GM12878 (cell line): ENCODE results near the gene HOXD1. TPM values are rescaled to one million over a fixed set of nuclear protein-coding genes. Genes with fewer than 3 reads are reported as not detected.

Source experiments
- ATAC-seq: fragments of 200-7000 bp; cut with Tn5 transposase; 3 replicates; pipeline ENCODE4 v1.9.1; 2020; ENCODE audit warnings: mild to moderate bottlenecking, moderate library complexity
- BruUV-seq: library from RNA; stranded (reverse); fragments of 400-500 nt; replicated peaks from 2 replicates; lab custom pipeline; 2021; lab: Mats Ljungman, UMichigan
- CTCF ChIA-PET: fragments of 300-600 bp; sonication (Branson Sonifier 250); formaldehyde crosslinking; extraction: SDS; loops from one replicate; lab custom pipeline; 2021; ENCODE audit warnings: inconsistent platforms; lab: Yijun Ruan, JAX
- POLR2A ChIA-PET: fragments of 350-600 bp; formaldehyde crosslinking; extraction: SDS; loops from one replicate; lab custom pipeline; 2021; ENCODE audit warnings: inconsistent platforms; lab: Charles Lee
- RAD21 ChIA-PET: fragments of 300-600 bp; sonication (Branson Sonifier 250); formaldehyde crosslinking; loops from one replicate; lab custom pipeline; 2023; ENCODE audit warnings: antibody characterized with exemption; ENCODE audit not compliant: unreplicated experiment; lab: Charles Lee
- SMC1A ChIA-PET: fragments of 300-600 bp; sonication (Branson Sonifier 250); formaldehyde crosslinking; loops from one replicate; lab custom pipeline; 2023; ENCODE audit not compliant: unreplicated experiment, uncharacterized antibody; lab: Charles Lee
- DNase-seq: peaks from one replicate; pipeline ENCODE4 v3.0.0-alpha.2; 2011; ENCODE audit warnings: low read depth, low spot score
- FAIRE-seq: peaks from 3 replicates; lab custom pipeline; 2011; peaks lifted over from hg19 to GRCh38; lab: Jason Lieb, UNC
- H2AFZ ChIP-seq: 2 replicates; pipeline ENCODE4 v1.6.0; 2011; ENCODE audit warnings: low read depth, low read length, control low read depth; ENCODE audit not compliant: control insufficient read depth
- H3K27ac ChIP-seq: 2 replicates; pipeline ENCODE4 v1.5.1; 2011; ENCODE audit warnings: control low read depth; ENCODE audit not compliant: control insufficient read depth, insufficient read depth
- H3K27me3 ChIP-seq, 2 experiments: replicated peaks in 1 of 2; 2 replicates each; pipeline versions ENCODE4 v1.6.0 to v1.6.1; 2011; ENCODE audit warnings: low read length in 1 of 2; ENCODE audit not compliant: control insufficient read depth in 2 of 2, insufficient read depth in 2 of 2
- H3K36me3 ChIP-seq, 2 experiments: 2 replicates each; pipeline ENCODE4 v1.5.1; 2011; ENCODE audit warnings: low read length in 1 of 2; ENCODE audit not compliant: control insufficient read depth in 2 of 2, insufficient read depth in 2 of 2
- H3K4me1 ChIP-seq: 2 replicates; pipeline ENCODE4 v1.6.1; 2011; ENCODE audit warnings: mild to moderate bottlenecking, low read length, moderate library complexity, mixed read lengths; ENCODE audit not compliant: control insufficient read depth, insufficient read depth
- H3K4me2 ChIP-seq: 2 replicates; pipeline ENCODE4 v1.6.0; 2011; ENCODE audit warnings: control low read depth; ENCODE audit not compliant: control insufficient read depth, insufficient read depth
- H3K4me3 ChIP-seq: fragments of 200-600 bp; sonication (generic); 2 replicates; pipeline ENCODE4 v1.5.1; 2016
- H3K79me2 ChIP-seq: 2 replicates; pipeline ENCODE4 v1.6.0; 2011; ENCODE audit warnings: low read length; ENCODE audit not compliant: control insufficient read depth, insufficient read depth
- H3K9ac ChIP-seq: 2 replicates; pipeline ENCODE4 v1.8.0; 2011; ENCODE audit warnings: low read length, control low read depth, mixed read lengths; ENCODE audit not compliant: control insufficient read depth, insufficient read depth
- H3K9me3 ChIP-seq: replicated peaks from 3 replicates; pipeline ENCODE4 v1.5.1; 2011; ENCODE audit warnings: mild to moderate bottlenecking, low read length; ENCODE audit not compliant: control insufficient read depth, insufficient read depth
- H4K20me1 ChIP-seq: 2 replicates; pipeline ENCODE4 v1.6.0; 2011; ENCODE audit not compliant: control insufficient read depth, insufficient read depth
- BACH1 ChIP-seq: fragments of 450-650 bp; IDR thresholded peaks from 2 replicates; pipeline ENCODE4 v1.6.1; 2017; ENCODE audit warnings: mild to moderate bottlenecking, borderline replicate concordance
- CHD2 ChIP-seq: IDR thresholded peaks from 2 replicates; pipeline ENCODE4 v1.6.1; 2011; ENCODE audit warnings: low read depth, low read length, improper control_type of control experiment, borderline replicate concordance
- CHD4 ChIP-seq: fragments of 200-600 bp; sonication (generic); IDR thresholded peaks from 2 replicates; pipeline ENCODE4 v1.6.1; 2016; ENCODE audit warnings: mild to moderate bottlenecking
- CUX1 ChIP-seq: IDR thresholded peaks from 2 replicates; pipeline ENCODE4 v1.6.1; 2012; ENCODE audit warnings: improper control_type of control experiment, low read depth, low read length; ENCODE audit not compliant: insufficient replicate concordance
- HDAC2 ChIP-seq: fragments of 200-600 bp; sonication (generic); IDR thresholded peaks from 2 replicates; pipeline ENCODE4 v1.6.1; 2017
- IKZF2 ChIP-seq, 2 experiments: fragments of 450-650 bp; IDR thresholded peaks; 2 replicates each; pipeline ENCODE4 v1.6.1; 2017; ENCODE audit warnings: mild to moderate bottlenecking in 2 of 2, moderate library complexity in 2 of 2
- JUNB ChIP-seq: IDR thresholded peaks from 2 replicates; pipeline ENCODE4 v1.6.1; 2016; ENCODE audit warnings: antibody characterized with exemption, mild to moderate bottlenecking
- MTA2 ChIP-seq: fragments of 450-650 bp; IDR thresholded peaks from 2 replicates; pipeline ENCODE4 v1.6.1; 2016; ENCODE audit warnings: low read depth, mild to moderate bottlenecking, moderate library complexity
- NBN ChIP-seq: fragments of 450-650 bp; IDR thresholded peaks from 2 replicates; pipeline ENCODE4 v1.6.1; 2016
- RB1 ChIP-seq: fragments of 450-650 bp; formaldehyde crosslinking; IDR thresholded peaks from 2 replicates; pipeline ENCODE4 v1.6.1; 2017; ENCODE audit warnings: mild to moderate bottlenecking, borderline replicate concordance
- SUZ12 ChIP-seq: fragments of 200-600 bp; sonication (generic); IDR thresholded peaks from one replicate; pipeline ENCODE4 v1.6.1; 2018; ENCODE audit warnings: antibody characterized with exemption, mild to moderate bottlenecking; ENCODE audit not compliant: unreplicated experiment
- ZNF274 ChIP-seq: IDR thresholded peaks from one replicate; pipeline ENCODE4 v1.8.0; 2011; ENCODE audit not compliant: insufficient read length, insufficient read depth
- WGBS: methylation state at CpG from one replicate; pipeline ENCODE4 v1.1.6; 2016; ENCODE audit warnings: low lambda C conversion rate; ENCODE audit not compliant: insufficient replicate concordance, insufficient coverage; ENCODE audit errors: missing lambda C conversion rate; 5-methylcytosine and 5-hydroxymethylcytosine counted together
- in situ Hi-C: fragments of 300-500 bp; cut with MboI; formaldehyde crosslinking; loops from 9 replicates; pipeline ENCODE4 v1.14.3; 2018; ENCODE audit warnings: mixed read lengths
- intact Hi-C: fragments of 100-400 bp; cut with micrococcal nuclease; formaldehyde crosslinking; loops from one replicate; pipeline ENCODE4 v1.14.2; 2022; ENCODE audit not compliant: unreplicated experiment
- polyA plus RNA-seq, 11 experiments: library from polyadenylated mRNA; depleted of rRNA in 4 of 11; unstranded in 6 of 11; stranded (reverse) in 5 of 11; fragments of >200 nt; fragmentation: Nextera tagmentation in 4 of 11; fragmentation: Illumina TruSeq in 1 of 11; extraction: Ambion mirVana in 4 of 11; extraction: Trizol in 1 of 11; gene quantifications; 1 replicate in 1 of 11; 2 replicates in 10 of 11; pipeline versions ENCODE4 v1.2.1 to v1.2.3, GENCODE V29; 2011 to 2016; ENCODE audit warnings: inconsistent platforms in 2 of 11, missing spikeins in 2 of 11, low read depth in 1 of 11
- total RNA-seq, 4 experiments: library from RNA; depleted of rRNA in 3 of 4; stranded (reverse); fragments of >200 nt in 3 of 4; fragmentation: Illumina TruSeq in 1 of 4; extraction: Trizol in 1 of 4; gene quantifications; 2 replicates each; pipeline versions ENCODE4 v1.2.1 to v1.2.3, GENCODE V29; 2013 to 2021

The HOXD1 gene
- total and polyA plus RNA-seq, 10 of the 15 experiments (the other 5 are each of a cell fraction or from before 2014, with no cell fraction given): not detected

- FAIRE-seq (no peak), DNase-seq (no peak), ATAC-seq (no peak)
- WGBS: 22% methylated on average over 29 of the region's 29 CpGs
- in situ Hi-C loops (no loop called here), intact Hi-C loops (no loop called here)
- SMC1A ChIA-PET: no interaction called here
- no peak overlapping the region for H3K4me2 ChIP-seq
- BruUV-seq: no TSS peak
- POLR2A ChIA-PET: no interaction called here
- no peaks in the 10 kb centered on the region for H3K36me3 ChIP-seq
- CTCF ChIA-PET: interaction anchor here (0.6 kb wide), 1 partner anchor 476 kb away, joined by 3 read pairs; no protein-coding TSS in a partner anchor
- H3K27ac ChIP-seq: no peak overlapping the region
- H3K4me3 ChIP-seq: no peak overlapping the region
- H2AFZ ChIP-seq: no peak overlapping the region
- RAD21 ChIA-PET: no interaction called here
- H4K20me1 ChIP-seq: no peaks in the 10 kb centered on the region
- peaks cover 18 to 29% of the 10 kb centered on the region in 2 experiments for H3K27me3 ChIP-seq
- no peaks in the 10 kb centered on the region for H3K4me1 ChIP-seq
- peaks cover 2% of the 10 kb centered on the region; the same call in 2 of the 3 replicates for H3K9me3 ChIP-seq
- H3K9ac ChIP-seq: no peak overlapping the region
- no peaks in the 10 kb centered on the region for H3K79me2 ChIP-seq
- TF ChIP-seq JUNB: no peak
- TF ChIP-seq SUZ12: peak; percentile 64
These were observed 25.4 kb upstream of the HOXD1 start for GRCh38 chr2:176162911-176163671.

- no peak overlapping the region for H3K9ac ChIP-seq
- H4K20me1 ChIP-seq: no peaks in the 10 kb centered on the region
- no peak for FAIRE-seq
- ChIA-PET RAD21 (no interaction called here), POLR2A (no interaction called here), SMC1A (no interaction called here), CTCF (no interaction called here)
- 4% methylated on average over 12 of the region's 12 CpGs for WGBS
- no peak for ATAC-seq
- in situ Hi-C loops (no loop called here), intact Hi-C loops (no loop called here)
- no peak overlapping the region for H3K4me3 ChIP-seq
- no peak overlapping the region for H2AFZ ChIP-seq
- peaks cover 18 to 26% of the 10 kb centered on the region in 2 experiments for H3K27me3 ChIP-seq
- H3K4me2 ChIP-seq: no peak overlapping the region
- H3K4me1 ChIP-seq: no peaks in the 10 kb centered on the region
- no TSS peak for BruUV-seq
- H3K9me3 ChIP-seq: peaks cover 2% of the 10 kb centered on the region; the same call in 2 of the 3 replicates
- H3K79me2 ChIP-seq: no peaks in the 10 kb centered on the region
- H3K27ac ChIP-seq: no peak overlapping the region
- H3K36me3 ChIP-seq: no peaks in the 10 kb centered on the region
- no peak for DNase-seq
- no peak for TF ChIP-seq HDAC2
- no peak for TF ChIP-seq BACH1
- TF ChIP-seq IKZF2 (IDR thresholded peaks at IDR 0.05): no peak
- no peak for TF ChIP-seq RB1
- no peak for TF ChIP-seq MTA2
- TF ChIP-seq CHD2: no peak
- TF ChIP-seq NBN: no peak
- TF ChIP-seq CUX1: no peak
- no peak for TF ChIP-seq ZNF274
- TF ChIP-seq CHD4: no peak
These were observed 24.8 kb upstream of the HOXD1 start for GRCh38 chr2:176163672-176164056.
